ENCODE measurements around the gene SELENOM.

- no peak for TF ChIP-seq CTCF (IDR thresholded peaks at IDR 0.05)
- no peak for TF ChIP-seq EZH2 (IDR thresholded peaks at IDR 0.05; ENCODE audit: borderline replicate concordance, insufficient read depth, low read depth, low read length, poor library complexity, severe bottlenecking)
These were observed 614 bp downstream of the SELENOM start for GRCh38 chr22:31106731-31107177.
